HFF-Myc (cell line): ENCODE data around the gene ABI3BP.

Experiments
- DNase-seq: peaks from one replicate; pipeline ENCODE4 v3.0.0-alpha.2; 2011; ENCODE audit warnings: low read depth; ENCODE audit errors: extremely low read depth
- H3K4me3 ChIP-seq: replicated peaks from 2 replicates; pipeline ENCODE4 v1.5.1; 2011; ENCODE audit warnings: low read depth, mild to moderate bottlenecking, control low read depth, low read length
- TF ChIP-seq, protein P1 (sequence below): IDR thresholded peaks from 2 replicates; pipeline ENCODE4 v1.5.1; 2012; ENCODE audit warnings: mild to moderate bottlenecking, low read depth, low read length, control low read depth; ENCODE audit errors: missing control alignments

ABI3BP gene

DNA sequence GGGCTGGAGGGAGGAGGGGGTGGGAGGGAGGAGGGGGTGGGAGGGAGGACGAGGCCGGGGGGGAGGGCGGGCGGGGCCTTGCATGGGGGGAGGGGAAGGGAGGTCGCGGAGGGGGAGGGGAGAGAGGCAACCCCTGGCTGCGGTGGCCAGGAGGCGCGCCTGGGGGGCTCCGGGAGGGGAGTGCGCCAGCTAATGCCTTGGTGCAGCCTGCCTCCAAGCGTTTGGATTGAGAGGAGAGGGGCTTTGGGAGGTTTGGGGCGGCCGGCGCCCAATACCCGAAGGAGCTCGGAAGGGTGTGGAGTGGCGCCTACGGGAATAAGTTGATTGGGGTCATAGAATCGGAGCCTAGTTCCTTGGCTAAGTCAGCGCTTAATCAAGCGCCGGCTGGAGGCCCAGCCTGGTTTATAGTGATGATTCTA, 283.4 kb downstream of the ABI3BP start:
- DNase-seq: no peak
- TF ChIP-seq, protein P1, sequence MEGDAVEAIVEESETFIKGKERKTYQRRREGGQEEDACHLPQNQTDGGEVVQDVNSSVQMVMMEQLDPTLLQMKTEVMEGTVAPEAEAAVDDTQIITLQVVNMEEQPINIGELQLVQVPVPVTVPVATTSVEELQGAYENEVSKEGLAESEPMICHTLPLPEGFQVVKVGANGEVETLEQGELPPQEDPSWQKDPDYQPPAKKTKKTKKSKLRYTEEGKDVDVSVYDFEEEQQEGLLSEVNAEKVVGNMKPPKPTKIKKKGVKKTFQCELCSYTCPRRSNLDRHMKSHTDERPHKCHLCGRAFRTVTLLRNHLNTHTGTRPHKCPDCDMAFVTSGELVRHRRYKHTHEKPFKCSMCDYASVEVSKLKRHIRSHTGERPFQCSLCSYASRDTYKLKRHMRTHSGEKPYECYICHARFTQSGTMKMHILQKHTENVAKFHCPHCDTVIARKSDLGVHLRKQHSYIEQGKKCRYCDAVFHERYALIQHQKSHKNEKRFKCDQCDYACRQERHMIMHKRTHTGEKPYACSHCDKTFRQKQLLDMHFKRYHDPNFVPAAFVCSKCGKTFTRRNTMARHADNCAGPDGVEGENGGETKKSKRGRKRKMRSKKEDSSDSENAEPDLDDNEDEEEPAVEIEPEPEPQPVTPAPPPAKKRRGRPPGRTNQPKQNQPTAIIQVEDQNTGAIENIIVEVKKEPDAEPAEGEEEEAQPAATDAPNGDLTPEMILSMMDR: no peak
- H3K4me3 ChIP-seq: peak overlapping the region; percentile 56

DNA sequence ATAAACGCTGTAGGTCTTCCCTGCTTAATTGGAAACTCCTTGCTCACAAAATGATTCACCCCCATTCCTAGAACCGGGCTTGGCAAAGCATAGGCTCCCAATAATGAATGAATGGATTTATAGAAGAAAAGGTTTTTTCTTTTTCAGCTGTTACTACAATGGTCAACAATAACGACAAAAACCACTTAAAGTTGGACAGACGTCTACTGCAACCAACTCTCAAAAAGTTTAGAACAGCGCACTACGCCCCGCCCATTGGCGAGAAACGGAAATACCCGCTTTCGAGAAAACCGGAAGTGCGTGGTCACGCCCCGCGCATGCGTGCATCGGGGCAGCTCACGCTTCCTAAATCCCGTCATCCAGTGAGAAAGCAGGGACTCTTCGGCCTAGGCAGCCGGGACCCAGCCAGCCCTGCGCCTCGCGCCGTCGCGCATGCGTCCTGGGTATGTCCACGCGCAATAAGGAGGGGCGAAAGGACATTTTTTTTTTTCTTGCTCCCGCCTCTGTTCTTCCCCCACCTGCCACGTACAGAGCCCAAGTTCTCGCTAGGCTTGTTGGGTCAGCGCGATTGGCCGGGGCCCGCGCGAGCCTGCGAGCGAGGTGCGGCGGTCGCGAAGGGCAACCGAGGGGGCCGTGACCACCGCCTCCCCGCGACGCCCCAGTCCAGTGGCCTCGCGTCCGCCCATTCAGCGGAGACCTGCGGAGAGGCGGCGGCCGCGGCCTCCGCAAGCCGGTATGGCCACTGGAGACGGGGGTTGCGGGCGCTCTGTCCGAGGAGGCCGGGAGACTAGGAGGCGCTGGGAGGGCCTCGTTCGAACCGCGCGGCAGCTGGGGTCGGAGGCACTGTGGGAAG, 284.0 kb downstream of the ABI3BP start, which contains the start of gene TFG:
Gene TFG (plus strand): TSS at position 506 of the 853 bp plus-strand sequence. CDS start 4,192 bp downstream, outside the sequence.
- TF ChIP-seq, protein P1: no peak
- DNase-seq: peak; percentile 98
- peak within 1 kb of the TSS; percentile 56 for H3K4me3 ChIP-seq

DNA sequence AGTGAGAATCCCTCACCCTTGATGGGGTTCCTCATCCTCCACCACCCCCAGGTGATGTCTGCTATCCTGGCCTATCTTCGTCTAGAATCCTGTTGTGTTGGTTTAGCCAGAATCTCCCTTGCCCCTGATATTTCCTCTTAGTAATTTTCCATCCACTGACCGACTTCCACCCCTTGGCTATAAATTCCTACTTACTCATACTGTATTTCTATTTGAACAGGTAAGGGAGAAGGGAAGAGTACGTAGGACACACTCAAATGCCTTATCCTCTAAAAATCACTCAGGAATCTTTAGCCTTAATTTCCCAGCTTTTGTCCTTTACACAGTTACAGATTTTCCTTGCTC, 284.6 kb downstream of the ABI3BP start:
- no peak for DNase-seq
- TF ChIP-seq, protein P1: no peak
- H3K4me3 ChIP-seq: peak overlapping the region; percentile 56

DNA sequence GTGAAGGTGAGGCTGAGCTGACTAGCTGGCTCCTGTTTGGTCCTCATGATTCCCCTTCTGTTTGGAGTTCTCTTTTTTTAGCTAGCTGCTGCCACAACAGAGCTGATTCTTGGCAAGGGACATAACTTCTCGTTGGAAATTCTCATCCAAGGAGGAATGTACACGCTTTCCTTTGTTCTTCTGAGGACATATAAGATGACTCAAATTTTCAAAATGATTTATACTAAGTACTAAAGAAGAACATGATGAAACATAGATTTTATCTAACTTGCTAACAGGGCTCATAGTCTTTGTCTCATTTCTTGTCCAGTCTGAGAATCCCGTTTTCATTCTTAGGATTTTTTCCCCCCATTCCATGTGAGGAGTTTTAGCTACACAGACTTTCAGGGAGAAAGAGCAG, 286.9 kb downstream of the ABI3BP start:
- H3K4me3 ChIP-seq: no peak overlapping the region
- DNase-seq: no peak
- TF ChIP-seq, protein P1: no peak

DNA sequence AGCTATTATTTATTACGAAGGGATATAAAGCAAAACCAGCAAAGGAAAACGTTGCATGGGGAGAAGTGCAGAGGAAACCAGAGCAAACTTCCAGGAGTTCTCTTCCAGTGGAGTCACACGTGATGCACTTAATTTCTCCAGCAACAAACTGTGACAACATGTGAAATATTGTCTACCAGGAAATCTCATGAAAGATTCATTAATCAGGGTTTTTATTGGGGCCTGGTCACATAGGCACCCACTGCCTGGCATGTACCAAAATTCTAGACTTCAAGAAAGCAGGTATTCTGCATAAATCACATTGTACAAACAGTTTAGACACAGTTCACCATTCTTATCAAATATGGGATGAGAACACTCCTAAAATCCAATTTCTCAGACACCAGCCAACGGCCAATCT, 289.4 kb downstream of the ABI3BP start:
- no peak overlapping the region for H3K4me3 ChIP-seq
- DNase-seq: no peak
- TF ChIP-seq, protein P1: no peak

DNA sequence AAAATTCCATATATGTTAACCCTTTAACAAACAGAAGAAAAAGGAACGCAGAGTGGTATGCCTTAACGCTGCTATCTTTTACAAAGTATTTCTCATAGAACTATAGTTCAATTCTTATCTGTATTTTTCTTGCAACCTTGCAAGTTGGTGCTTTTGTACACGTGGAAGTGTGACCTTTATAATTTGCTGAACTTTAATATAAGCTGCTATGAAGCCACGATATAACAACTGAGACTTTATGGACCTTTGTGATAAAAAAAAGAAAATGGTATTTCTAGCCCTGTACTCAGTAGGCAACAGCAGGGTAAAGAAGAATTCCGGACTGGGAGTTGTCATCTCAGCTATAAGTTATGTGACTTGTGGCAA, 290.3 kb downstream of the ABI3BP start:
- H3K4me3 ChIP-seq: no peak overlapping the region
- no peak for DNase-seq
- TF ChIP-seq, protein P1: no peak
